Endothelial cell of umbilical vein (primary cell): Measurements from ENCODE around the gene BLZF1. TPM values are rescaled to one million over a fixed set of nuclear protein-coding genes. Genes with fewer than 3 reads are reported as not detected.
A peak's percentile ranks its signal among the peaks of the same experiment; 100 is the strongest.

Experiments
- BruUV-seq: library from RNA; stranded (reverse); fragments of 400-500 nt; replicated peaks from 2 replicates; lab custom pipeline; 2021; lab: Mats Ljungman, UMichigan
- CTCF ChIA-PET: fragments of 300-600, 350-600 bp; sonication (Branson Sonifier 250); formaldehyde crosslinking; loops from one replicate; lab custom pipeline; 2021; ENCODE audit warnings: antibody characterized with exemption, inconsistent platforms; lab: Charles Lee
- POLR2A ChIA-PET: fragments of 300-600, 350-600 bp; sonication (Branson Sonifier 250); formaldehyde crosslinking; loops from one replicate; lab custom pipeline; 2021; ENCODE audit warnings: antibody characterized with exemption, inconsistent platforms; lab: Charles Lee
- DNase-seq: peaks from one replicate; pipeline ENCODE4 v3.0.0-alpha.2; 2011; ENCODE audit warnings: low read depth, low spot score
- FAIRE-seq: peaks from 2 replicates; lab custom pipeline; 2011; peaks lifted over from hg19 to GRCh38; lab: Jason Lieb, UNC
- H2AFZ ChIP-seq: 2 replicates; pipeline ENCODE4 v1.6.0; 2012; ENCODE audit warnings: low read depth, low read length, control low read depth, inconsistent platforms
- H3K27ac ChIP-seq: 2 replicates; pipeline ENCODE4 v1.5.1; 2011; ENCODE audit warnings: low read depth, mild to moderate bottlenecking, control low read depth, low read length, moderate library complexity; ENCODE audit not compliant: insufficient read depth
- H3K27me3 ChIP-seq, 2 experiments: 2 replicates each; pipeline versions ENCODE4 v1.6.0 to v1.6.1; 2011; ENCODE audit warnings: low read length in 2 of 2, mixed read lengths in 1 of 2; ENCODE audit not compliant: control insufficient read depth in 2 of 2, insufficient read depth in 2 of 2
- H3K36me3 ChIP-seq, 2 experiments: 2 replicates in 1 of 2; 3 replicates in 1 of 2; pipeline ENCODE4 v1.5.1; 2011; ENCODE audit warnings: low read length in 2 of 2, mild to moderate bottlenecking in 1 of 2, moderate library complexity in 1 of 2; ENCODE audit not compliant: control insufficient read depth in 2 of 2, insufficient read depth in 2 of 2; ENCODE audit errors: extremely low read depth in 1 of 2
- H3K4me1 ChIP-seq: 3 replicates; pipeline ENCODE4 v1.5.1; 2011; ENCODE audit warnings: mild to moderate bottlenecking, low read length; ENCODE audit not compliant: control insufficient read depth, insufficient read depth; ENCODE audit errors: extremely low read depth
- H3K4me2 ChIP-seq: 2 replicates; pipeline ENCODE4 v1.6.1; 2011; ENCODE audit warnings: low read length, control low read depth, mixed read lengths; ENCODE audit not compliant: insufficient read depth
- H3K4me3 ChIP-seq, 3 experiments: fragments of 200-600 bp in 1 of 3; sonication (generic), shearing (Covaris generic) in 1 of 3; replicated peaks in 1 of 3; 2 replicates each; pipeline ENCODE4 v1.5.1; 2011 to 2016; ENCODE audit warnings: control low read depth in 3 of 3, low read length in 3 of 3, mild to moderate bottlenecking in 2 of 3, inconsistent platforms in 1 of 3, low read depth in 1 of 3, moderate library complexity in 1 of 3; ENCODE audit not compliant: insufficient read depth in 1 of 3
- H3K79me2 ChIP-seq: 2 replicates; pipeline ENCODE4 v1.6.0; 2012; ENCODE audit warnings: low read length, inconsistent platforms; ENCODE audit not compliant: control insufficient read depth, insufficient read depth
- H3K9ac ChIP-seq: replicated peaks from 2 replicates; pipeline ENCODE3; 2011; ENCODE audit warnings: low read length, control low read depth; ENCODE audit not compliant: insufficient read depth; ENCODE audit errors: extremely low read depth
- H3K9me1 ChIP-seq: replicated peaks from 3 replicates; pipeline ENCODE4 v1.6.0; 2011; ENCODE audit warnings: mild to moderate bottlenecking, low read length; ENCODE audit not compliant: control insufficient read depth, insufficient read depth; ENCODE audit errors: extremely low read depth
- H3K9me3 ChIP-seq: replicated peaks from 2 replicates; pipeline ENCODE4 v1.5.1; 2012; ENCODE audit warnings: low read length, inconsistent platforms; ENCODE audit not compliant: control insufficient read depth, insufficient read depth
- H4K20me1 ChIP-seq: replicated peaks from 2 replicates; pipeline ENCODE3; 2011; ENCODE audit warnings: mild to moderate bottlenecking, low read length; ENCODE audit not compliant: control insufficient read depth, insufficient read depth; ENCODE audit errors: extremely low read depth
- EZH2 ChIP-seq: IDR thresholded peaks from 2 replicates; pipeline ENCODE4 v1.6.1; 2012; ENCODE audit warnings: borderline replicate concordance, low read depth, mild to moderate bottlenecking, moderate library complexity, low read length, inconsistent platforms; ENCODE audit not compliant: severe bottlenecking
- FOS ChIP-seq: IDR thresholded peaks from 2 replicates; pipeline ENCODE4 v1.6.1; 2011; ENCODE audit warnings: mild to moderate bottlenecking, low read length, moderate library complexity, borderline replicate concordance; ENCODE audit not compliant: insufficient read depth
- JUN ChIP-seq: IDR thresholded peaks from 2 replicates; pipeline ENCODE4 v1.6.1; 2011; ENCODE audit warnings: borderline replicate concordance, low read depth; ENCODE audit not compliant: insufficient read length, insufficient read depth
- MYC ChIP-seq: IDR thresholded peaks from one replicate; pipeline ENCODE4 v1.6.1; 2011; ENCODE audit warnings: mild to moderate bottlenecking, low read depth, low read length
- POLR2AphosphoS5 ChIP-seq: IDR thresholded peaks from 2 replicates; pipeline ENCODE4 v1.6.1; 2012; ENCODE audit warnings: low read depth, mild to moderate bottlenecking, control low read depth, low read length, moderate library complexity; ENCODE audit not compliant: insufficient read depth
- dilution Hi-C: fragments of 300-500 bp; cut with MboI; formaldehyde crosslinking; loops from one replicate; pipeline ENCODE4 v1.15.0; 2019; ENCODE audit warnings: low sequenced_read_pairs; ENCODE audit not compliant: extremely low pct_ligation_motif_present
- intact Hi-C: fragments of 100-400 bp; cut with micrococcal nuclease; formaldehyde crosslinking; loops from one replicate; pipeline ENCODE4 v1.10.0; 2022
- polyA plus RNA-seq, 4 experiments: library from polyadenylated mRNA; depleted of rRNA in 3 of 4; stranded (reverse) in 3 of 4; unstranded in 1 of 4; fragments of >200 nt; gene quantifications; 2 replicates each; pipeline versions ENCODE4 v1.2.1 to v1.2.3, GENCODE V29; 2011 to 2012; ENCODE audit warnings: missing spikeins in 1 of 4
- total RNA-seq: library from RNA; stranded (reverse); gene quantifications from 2 replicates; pipeline ENCODE4 v1.2.3, GENCODE V29; 2021
- TF ChIP-seq, protein P1 (sequence below): IDR thresholded peaks from 2 replicates; pipeline ENCODE4 v1.6.1; 2011; ENCODE audit not compliant: insufficient read depth, insufficient read length

The BLZF1 gene
- total and polyA plus RNA-seq, 2 donors (not counting 3 experiments of a cell fraction or from before 2014, with no cell fraction given): 4.4 to 19.7 TPM

DNA sequence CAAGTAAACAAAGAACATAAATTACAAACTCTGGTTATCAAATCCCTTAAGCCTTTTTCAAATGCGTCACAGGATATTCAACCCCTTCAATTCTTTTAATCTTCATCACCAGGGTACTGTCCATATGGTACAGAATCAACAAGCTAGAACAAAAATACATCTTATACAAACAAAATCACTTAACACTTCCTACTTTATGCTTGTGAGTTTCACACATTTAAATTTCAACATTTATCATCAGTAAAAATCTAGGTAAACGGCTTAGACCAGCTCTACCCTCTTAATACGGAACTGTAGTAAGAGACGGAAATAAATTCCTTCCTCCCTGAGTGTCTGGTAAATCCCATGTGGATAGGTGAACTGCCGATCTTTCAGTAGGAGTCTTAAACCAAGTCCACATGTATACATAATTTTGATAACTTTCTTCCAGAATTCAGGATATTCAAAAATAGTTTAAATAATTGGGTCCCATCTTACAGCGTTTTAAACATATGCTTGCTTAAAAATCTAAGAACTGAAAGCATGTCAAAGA is 58.2 kb downstream of the BLZF1 start:
- Histone ChIP-seq H3K9me1 (no peaks in the 10 kb centered on the region), H2AFZ (no peak overlapping the region), H3K36me3 (no peaks in the 10 kb centered on the region), H3K4me3 (no peak overlapping the region), H3K4me1 (peaks cover 5% of the 10 kb centered on the region), H3K9ac (no peak overlapping the region), H3K4me2 (no peak overlapping the region), H3K9me3 (no peaks in the 10 kb centered on the region), H3K27ac (no peak overlapping the region), H4K20me1 (no peaks in the 10 kb centered on the region), H3K27me3 (peaks cover 0 to 10% of the 10 kb centered on the region in 2 experiments), H3K79me2 (no peaks in the 10 kb centered on the region)
- CTCF ChIA-PET: interaction anchor here (0.9 to 1.8 kb wide), 2 partner anchors 16 to 120 kb away, joined by 3 to 8 read pairs; no protein-coding TSS in a partner anchor
- intact Hi-C loops: no loop called here
- DNase-seq: no peak
- FAIRE-seq: no peak
- TF ChIP-seq MYC (no peak), JUN (no peak), POLR2AphosphoS5 (no peak), FOS (no peak)
- TF ChIP-seq, protein P1, sequence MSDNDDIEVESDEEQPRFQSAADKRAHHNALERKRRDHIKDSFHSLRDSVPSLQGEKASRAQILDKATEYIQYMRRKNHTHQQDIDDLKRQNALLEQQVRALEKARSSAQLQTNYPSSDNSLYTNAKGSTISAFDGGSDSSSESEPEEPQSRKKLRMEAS: no peak
- dilution Hi-C loops: no loop called here
- no TSS peak for BruUV-seq
- POLR2A ChIA-PET: interaction anchor here (0.7 kb wide), 1 partner anchor 571 kb away, joined by 4 read pairs; no protein-coding TSS in a partner anchor

DNA sequence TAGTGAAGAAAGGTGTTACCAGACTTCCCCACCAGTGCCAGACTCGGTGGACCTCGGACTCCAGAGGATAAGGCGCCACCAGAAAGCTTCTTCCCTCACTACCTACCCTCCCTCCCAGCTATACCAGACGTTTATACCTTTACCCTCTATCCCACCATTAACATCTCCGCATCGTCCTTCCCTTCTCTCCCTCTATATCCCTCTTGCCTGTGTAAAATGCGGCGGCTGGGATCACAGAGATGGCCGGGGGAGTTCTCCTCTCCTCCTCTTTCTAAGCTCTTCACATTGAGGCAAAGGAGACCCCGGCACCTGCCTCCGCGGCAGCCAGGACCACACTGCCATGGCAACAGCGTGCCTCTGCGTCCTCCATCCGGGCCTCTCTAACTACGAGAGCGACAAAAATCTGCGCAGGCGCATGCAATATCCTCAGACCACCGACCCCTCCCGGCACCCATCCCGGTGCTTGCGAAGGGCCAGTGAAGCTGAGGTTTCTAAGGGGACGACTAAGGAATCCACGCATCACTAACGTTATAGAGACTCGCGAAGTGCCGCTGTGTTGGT is 59.2 kb downstream of the BLZF1 start, which contains the start of gene CCDC181:
Gene CCDC181 (minus strand): TSS at position 394 of the 561 bp plus-strand sequence. CDS start 2,547 bp downstream, outside the sequence.
- no peaks in the 10 kb centered on the region for H3K79me2 ChIP-seq
- H2AFZ ChIP-seq: peak within 1 kb of the TSS; percentile 99
- no peaks in the 10 kb centered on the region for H3K9me1 ChIP-seq
- no peaks in the 10 kb centered on the region for H3K9me3 ChIP-seq
- H3K27me3 ChIP-seq: peaks cover 0 to 10% of the 10 kb centered on the region in 2 experiments
- peak; percentile 73 for DNase-seq
- ChIA-PET POLR2A (interaction anchor here (0.7 to 1.1 kb wide), 2 partner anchors 59 to 570 kb away, joined by 4 read pairs; partner anchors contain the start of gene SLC19A2), CTCF (interaction anchor here (0.9 to 1.8 kb wide), 4 partner anchors 15 to 119 kb away, joined by 3 to 8 read pairs (median 4); no protein-coding TSS in a partner anchor)
- peak within 1 kb of the TSS; percentile 42 to 72 (median 72) for H3K4me3 ChIP-seq
- no peaks in the 10 kb centered on the region for H4K20me1 ChIP-seq
- peak within 1 kb of the TSS; percentile 95 for H3K4me2 ChIP-seq
- dilution Hi-C loops (no loop called here), intact Hi-C loops (no loop called here)
- no TSS peak for BruUV-seq
- H3K9ac ChIP-seq: peak within 1 kb of the TSS; percentile 44
- peak; percentile 44 for FAIRE-seq
- H3K27ac ChIP-seq: no peak within 1 kb of the TSS
- H3K36me3 ChIP-seq: no peaks in the 10 kb centered on the region
- TF ChIP-seq EZH2 (peak; percentile 19), JUN (no peak)
- H3K4me1 ChIP-seq: peaks cover 5% of the 10 kb centered on the region

Other genes starting within 250 kb of the BLZF1 start
- gene NME7, start 398 bp upstream of the BLZF1 start, total RNA-seq: 25.0 and 25.3 TPM in 2 replicates
- 7.6 and 16.5 TPM in 2 replicates for gene NME7, start 398 bp upstream of the BLZF1 start, polyA plus RNA-seq
- 0.18 and 0.78 TPM in 2 replicates for gene CCDC181, start 59.3 kb downstream of the BLZF1 start, total RNA-seq
- gene CCDC181, start 59.3 kb downstream of the BLZF1 start, polyA plus RNA-seq: 0.11 and 0.22 TPM in 2 replicates
- gene SLC19A2, start 117.7 kb downstream of the BLZF1 start, total RNA-seq: 5.4 and 7.0 TPM in 2 replicates
- gene SLC19A2, start 117.7 kb downstream of the BLZF1 start, polyA plus RNA-seq: 5.2 and 5.3 TPM in 2 replicates
- not detected in 2 replicates for gene F5, start 218.3 kb downstream of the BLZF1 start, total RNA-seq
- not detected in 2 replicates for gene F5, start 218.3 kb downstream of the BLZF1 start, polyA plus RNA-seq